Ishikawa (cell line): ENCODE measurements around the gene TGFB3.

ENCODE experiments used
- FOXM1 ChIP-seq: IDR thresholded peaks from 2 replicates; pipeline ENCODE4 v1.6.1; 2012; ENCODE audit warnings: low read depth, borderline replicate concordance
- TAF1 ChIP-seq: IDR thresholded peaks from 2 replicates; pipeline ENCODE4 v1.6.1; 2012; ENCODE audit warnings: low read depth, mild to moderate bottlenecking

DNA sequence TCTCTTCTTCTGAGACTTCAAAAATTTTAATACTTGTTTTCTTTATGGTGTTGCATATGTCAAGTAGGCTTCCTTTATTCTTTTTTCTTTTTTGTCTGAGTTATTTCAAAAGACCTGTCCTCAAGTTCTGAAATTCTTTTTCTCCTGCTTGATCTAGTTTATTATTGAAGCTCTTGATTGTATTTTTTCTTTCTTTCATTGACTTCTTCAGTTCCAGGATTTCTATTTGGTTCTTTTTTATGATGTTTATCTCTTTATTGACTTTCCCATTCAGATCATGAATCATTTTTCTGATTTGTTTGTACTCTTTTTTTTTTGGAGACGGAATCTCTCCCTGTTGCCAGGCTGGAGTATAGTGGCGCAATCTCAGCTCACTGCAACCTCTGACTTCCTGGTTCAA lies 37.9 kb upstream of the TGFB3 start:
- no peak for TF ChIP-seq FOXM1
- TF ChIP-seq TAF1 = no peak
